ENCODE measurements around the gene RIPOR2.

RIPOR2 gene

GRCh38 chr6:24779416-24780016 is 156.2 kb downstream of the RIPOR2 start:
- peak; percentile 28; the same call in 1 of the 2 replicates for TF ChIP-seq CTCF (IDR thresholded peaks at IDR 0.05)

- no peak for TF ChIP-seq CTCF (IDR thresholded peaks at IDR 0.05)
These were observed 156.9 kb downstream of the RIPOR2 start for GRCh38 chr6:24778878-24779277.

- TF ChIP-seq CTCF (IDR thresholded peaks at IDR 0.05) = no peak
These were observed 157.6 kb downstream of the RIPOR2 start for GRCh38 chr6:24778121-24778520.

- TF ChIP-seq CTCF (IDR thresholded peaks at IDR 0.05) = no peak
These were observed 158.5 kb downstream of the RIPOR2 start for GRCh38 chr6:24777227-24777626.

- TF ChIP-seq CTCF (IDR thresholded peaks at IDR 0.05) = no peak
These were observed 160.2 kb downstream of the RIPOR2 start for GRCh38 chr6:24775520-24776058.

- no peak for TF ChIP-seq CTCF (IDR thresholded peaks at IDR 0.05)
These were observed 160.9 kb downstream of the RIPOR2 start, which contains the start of gene GMNN for GRCh38 chr6:24774696-24775519. GMNN (plus strand) TSS chr6:24774937; CDS start chr6:24777247, 2,310 bp downstream.

- TF ChIP-seq CTCF (IDR thresholded peaks at IDR 0.05) = no peak
These were observed 167.4 kb downstream of the RIPOR2 start for GRCh38 chr6:24768361-24768760.
